Fibroblast of villous mesenchyme (primary cell): Measurements from ENCODE around the gene TRAPPC12. TPM values are rescaled to one million over a fixed set of nuclear protein-coding genes. Genes with fewer than 3 reads are reported as not detected.

ENCODE experiments used
- DNase-seq: peaks from one replicate; pipeline ENCODE4 v3.0.0-alpha.2; 2010; ENCODE audit warnings: low read depth
- H3K4me3 ChIP-seq: 2 replicates; pipeline ENCODE4 v1.5.1; 2011; ENCODE audit warnings: low read depth, mild to moderate bottlenecking, low read length
- total RNA-seq: library from RNA; depleted of rRNA; stranded (reverse); fragments of >200 nt; gene quantifications from 2 replicates; pipeline ENCODE4 v1.2.3, GENCODE V29; 2012
- TF ChIP-seq, protein P1 (sequence below): IDR thresholded peaks from 2 replicates; pipeline ENCODE4 v1.5.1; 2012; ENCODE audit warnings: low read depth, mild to moderate bottlenecking, low read length; ENCODE audit not compliant: insufficient read depth

TRAPPC12 gene
- total RNA-seq, 1 donor, result 50.1 TPM

DNA sequence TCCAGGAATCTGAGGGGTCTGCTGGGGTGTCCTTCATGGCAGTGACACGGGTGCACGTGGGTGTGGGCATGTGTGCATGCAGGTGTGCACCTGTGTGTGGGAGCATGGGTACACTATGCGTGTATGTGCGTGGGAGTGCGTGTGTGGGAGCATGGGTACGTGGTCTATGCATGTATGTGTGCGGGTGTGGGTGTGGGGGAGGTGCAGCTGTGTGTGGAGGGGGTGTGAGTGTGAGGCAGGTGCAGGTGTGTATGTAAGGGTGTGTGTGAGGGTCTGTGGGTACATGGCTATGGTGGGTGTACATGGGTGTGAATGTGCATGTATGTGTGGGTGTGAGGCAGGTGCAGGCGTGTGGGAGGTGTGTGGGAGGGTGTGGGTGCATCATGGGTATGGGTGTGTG lies 38.2 kb upstream of the TRAPPC12 start:
- TF ChIP-seq, protein P1, sequence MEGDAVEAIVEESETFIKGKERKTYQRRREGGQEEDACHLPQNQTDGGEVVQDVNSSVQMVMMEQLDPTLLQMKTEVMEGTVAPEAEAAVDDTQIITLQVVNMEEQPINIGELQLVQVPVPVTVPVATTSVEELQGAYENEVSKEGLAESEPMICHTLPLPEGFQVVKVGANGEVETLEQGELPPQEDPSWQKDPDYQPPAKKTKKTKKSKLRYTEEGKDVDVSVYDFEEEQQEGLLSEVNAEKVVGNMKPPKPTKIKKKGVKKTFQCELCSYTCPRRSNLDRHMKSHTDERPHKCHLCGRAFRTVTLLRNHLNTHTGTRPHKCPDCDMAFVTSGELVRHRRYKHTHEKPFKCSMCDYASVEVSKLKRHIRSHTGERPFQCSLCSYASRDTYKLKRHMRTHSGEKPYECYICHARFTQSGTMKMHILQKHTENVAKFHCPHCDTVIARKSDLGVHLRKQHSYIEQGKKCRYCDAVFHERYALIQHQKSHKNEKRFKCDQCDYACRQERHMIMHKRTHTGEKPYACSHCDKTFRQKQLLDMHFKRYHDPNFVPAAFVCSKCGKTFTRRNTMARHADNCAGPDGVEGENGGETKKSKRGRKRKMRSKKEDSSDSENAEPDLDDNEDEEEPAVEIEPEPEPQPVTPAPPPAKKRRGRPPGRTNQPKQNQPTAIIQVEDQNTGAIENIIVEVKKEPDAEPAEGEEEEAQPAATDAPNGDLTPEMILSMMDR, result no peak
- DNase-seq, result no peak
- H3K4me3 ChIP-seq, result no peak overlapping the region

DNA sequence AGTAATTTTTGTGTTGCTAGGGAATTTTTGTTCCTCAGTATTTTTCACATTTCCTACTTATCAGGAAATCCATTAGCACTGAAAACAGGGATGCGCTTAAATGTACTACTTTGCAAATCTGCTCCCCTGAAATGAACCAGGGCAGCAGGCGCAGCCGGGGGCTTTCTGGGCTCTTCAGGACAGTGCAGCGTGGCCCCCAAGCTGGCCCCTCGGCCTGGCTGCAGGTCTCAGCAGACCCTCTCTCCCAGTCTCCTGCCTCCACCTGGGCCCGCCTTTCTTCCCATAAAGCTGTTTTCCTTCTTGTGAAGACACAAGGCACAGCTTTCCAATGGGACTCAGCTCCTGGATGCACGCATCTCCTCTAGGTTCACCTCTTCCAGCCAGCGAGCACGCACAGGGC lies 37.2 kb upstream of the TRAPPC12 start:
- no peak overlapping the region for H3K4me3 ChIP-seq
- DNase-seq, result no peak
- TF ChIP-seq, protein P1, result no peak

GRCh38 chr2:3343012-3343411 lies 36.5 kb upstream of the TRAPPC12 start:
- H3K4me3 ChIP-seq, result no peak overlapping the region
- TF ChIP-seq, protein P1, result no peak
- no peak for DNase-seq

GRCh38 chr2:3344897-3345296 lies 34.6 kb upstream of the TRAPPC12 start:
- DNase-seq, result peak; percentile 13
- TF ChIP-seq, protein P1, result no peak
- H3K4me3 ChIP-seq, result no peak overlapping the region

GRCh38 chr2:3345621-3346020 lies 33.9 kb upstream of the TRAPPC12 start:
- H3K4me3 ChIP-seq, result no peak overlapping the region
- TF ChIP-seq, protein P1, result no peak
- no peak for DNase-seq

- no peak for DNase-seq
- no peak overlapping the region for H3K4me3 ChIP-seq
- TF ChIP-seq, protein P1, result no peak
Observed at GRCh38 chr2:3348767-3349166, 30.7 kb upstream of the TRAPPC12 start.

DNA sequence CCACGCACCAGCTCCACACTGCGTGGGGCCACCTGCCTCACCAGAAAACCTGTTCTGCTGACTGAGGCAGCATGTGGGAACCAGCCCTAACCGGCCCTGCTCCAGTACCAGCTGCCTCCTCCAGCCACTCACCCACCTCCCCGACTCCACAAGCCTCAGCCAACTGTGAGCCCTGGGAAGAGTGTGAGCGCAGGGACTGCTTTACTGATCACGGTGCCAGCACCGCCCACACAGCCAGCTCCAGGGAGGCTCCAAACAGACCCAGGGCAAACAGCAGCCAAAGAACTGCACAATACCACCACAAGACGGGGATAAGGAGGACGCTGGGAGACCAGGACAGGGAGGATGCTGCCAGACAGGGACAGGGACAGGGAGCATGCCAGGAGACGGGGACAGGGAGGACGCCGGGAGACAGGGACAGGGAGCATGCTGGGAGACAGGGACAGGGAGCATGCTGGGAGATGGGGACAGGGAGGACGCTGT lies 30.2 kb upstream of the TRAPPC12 start:
- H3K4me3 ChIP-seq, result no peak overlapping the region
- DNase-seq, result no peak
- TF ChIP-seq, protein P1, result no peak
